Left kidney (tissue), 2 donors: ENCODE data around the gene PPTC7. TPM values are rescaled to one million over a fixed set of nuclear protein-coding genes. Genes with fewer than 3 reads are reported as not detected.
A peak's percentile ranks its signal among the peaks of the same experiment; 100 is the strongest.
"Not testable (repeated sequence)": the region's sequence is repeated elsewhere in the genome, so short reads cannot be mapped to it uniquely, and the experiment has no call there.

Experiments used
- DNase-seq: peaks from one replicate; pipeline ENCODE4 v3.0.0-alpha.2; 2013
- polyA plus RNA-seq: library from polyadenylated mRNA; unstranded; fragments of 120-200 nt; gene quantifications from one replicate; pipeline ENCODE4 v1.2.1, GENCODE V29; 2013; ENCODE audit not compliant: insufficient read length

Gene PPTC7
- polyA plus RNA-seq, 1 donor: 23.7 TPM

DNA sequence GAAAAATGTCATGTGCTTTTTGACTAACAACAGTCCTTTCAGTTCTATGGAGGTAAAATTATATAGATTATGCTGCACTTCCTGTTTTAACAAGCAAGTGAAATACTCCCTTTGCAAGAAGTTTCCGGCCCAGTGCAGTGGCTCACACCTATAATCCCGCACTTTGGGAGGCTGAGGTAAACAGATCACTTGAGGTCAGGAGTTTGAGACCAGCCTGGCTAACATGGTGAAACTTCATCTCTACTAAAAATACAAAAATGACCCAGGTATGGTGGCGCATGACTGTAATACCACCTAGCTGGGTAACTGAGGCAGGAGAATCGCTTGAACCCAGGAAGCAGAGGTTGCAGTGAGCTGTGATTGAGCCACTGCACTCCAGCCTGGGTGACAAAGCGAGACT, 20.7 kb downstream of the PPTC7 start:
- not testable (repeated sequence) for DNase-seq

DNA sequence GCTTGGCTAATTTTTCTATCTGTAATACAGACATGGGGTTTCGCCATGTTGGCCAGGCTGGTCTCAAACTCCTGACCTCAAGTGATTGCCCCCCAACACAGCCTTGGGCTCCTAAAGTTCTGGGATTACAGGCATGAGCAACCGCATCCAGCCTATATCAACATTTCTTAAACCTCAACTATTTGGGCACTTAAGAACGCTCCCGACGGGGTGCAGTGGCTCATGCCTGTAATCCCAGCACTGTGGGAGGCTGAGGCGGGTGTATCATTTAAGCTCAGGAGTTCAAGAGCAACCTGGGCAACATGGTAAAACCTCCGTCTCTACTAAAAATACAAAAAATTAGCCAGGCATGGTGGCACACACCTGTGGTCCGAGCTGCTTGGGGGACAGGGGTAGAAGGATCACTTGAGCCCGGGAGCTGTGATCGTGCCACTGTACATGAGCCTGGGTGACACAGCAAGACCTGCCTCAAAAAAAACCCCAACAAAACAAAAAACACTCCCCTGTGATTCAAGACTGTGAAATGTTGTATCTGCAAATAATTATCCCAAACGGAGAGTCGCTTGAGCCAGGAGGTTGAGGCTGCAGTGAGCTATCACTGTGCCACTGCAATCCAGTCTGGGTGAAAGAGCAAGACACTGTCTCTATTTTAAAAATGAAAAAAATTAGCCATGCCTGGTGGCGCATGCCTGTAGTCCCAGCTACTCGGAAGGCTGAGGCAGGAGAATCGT, 21.5 kb downstream of the PPTC7 start:
- DNase-seq: no peak

- DNase-seq: no peak
Observed at GRCh38 chr12:110560946-110561345, 22.2 kb downstream of the PPTC7 start.

GRCh38 chr12:110560048-110560447, 23.1 kb downstream of the PPTC7 start:
- no peak for DNase-seq

- DNase-seq: not testable (repeated sequence)
Observed at GRCh38 chr12:110558945-110559344, 24.2 kb downstream of the PPTC7 start.

GRCh38 chr12:110557300-110557699, 25.8 kb downstream of the PPTC7 start:
- DNase-seq: no peak

DNA sequence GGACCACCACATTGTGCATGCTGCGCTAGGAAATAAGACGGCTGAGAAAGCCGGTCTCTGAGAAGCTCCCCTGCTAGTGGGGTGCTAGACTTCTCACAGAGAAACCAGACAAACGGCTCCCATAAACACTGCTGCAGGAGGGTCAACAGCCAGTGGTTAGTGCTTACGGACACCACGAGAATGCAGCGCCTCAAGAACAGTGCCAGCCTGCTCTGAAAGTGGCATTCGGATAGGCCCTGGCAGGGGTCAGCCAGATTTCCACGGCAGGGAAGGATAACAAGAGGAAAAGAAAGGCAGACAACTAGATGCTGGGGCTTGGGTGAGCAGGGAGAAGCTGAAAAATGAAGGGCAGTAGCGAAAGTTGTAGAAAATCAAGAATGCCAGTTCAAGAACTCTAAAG, 26.4 kb downstream of the PPTC7 start:
- no peak for DNase-seq

GRCh38 chr12:110555577-110556406, 27.3 kb downstream of the PPTC7 start:
- no peak for DNase-seq

DNA sequence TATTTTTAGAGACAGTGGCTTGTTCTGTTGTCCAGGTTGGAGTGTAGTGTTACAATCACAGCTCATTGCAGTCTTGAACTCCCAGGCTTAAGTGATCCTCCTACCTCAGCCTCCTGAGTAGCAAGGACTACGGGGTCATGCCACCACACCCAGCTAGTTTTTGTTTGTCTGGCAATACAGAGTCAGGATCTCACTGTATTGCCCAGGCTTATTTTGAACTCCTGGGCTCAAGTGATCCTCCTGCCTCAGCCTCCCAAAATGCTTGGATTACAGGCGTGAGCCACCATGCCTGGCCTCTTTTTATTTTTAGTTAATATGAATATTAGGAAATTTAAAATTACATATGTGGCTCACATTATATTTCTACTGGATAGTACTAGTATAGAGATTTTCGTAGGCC, 28.9 kb downstream of the PPTC7 start:
- DNase-seq: no peak

DNA sequence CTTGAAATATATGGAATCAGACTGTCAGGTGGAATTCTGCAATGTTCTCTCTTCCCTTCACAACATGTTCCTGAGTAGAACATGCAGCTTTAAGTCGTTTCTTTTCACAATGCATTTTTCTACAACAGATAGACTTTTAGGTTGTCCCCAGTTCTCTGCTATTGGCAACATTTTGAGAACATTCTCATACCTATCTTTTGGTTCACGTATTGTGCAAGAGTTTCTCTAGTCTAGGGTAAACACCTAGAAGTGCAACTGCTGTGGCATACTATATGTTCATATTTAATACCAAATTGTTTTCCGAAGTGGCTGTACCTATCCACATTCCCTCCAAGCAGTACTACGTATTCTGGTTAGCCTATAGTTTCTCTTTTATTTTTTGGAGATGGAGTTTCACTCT, 32.1 kb downstream of the PPTC7 start:
- DNase-seq: no peak

- DNase-seq: no peak
Observed at GRCh38 chr12:110549716-110550115, 33.4 kb downstream of the PPTC7 start.

DNA sequence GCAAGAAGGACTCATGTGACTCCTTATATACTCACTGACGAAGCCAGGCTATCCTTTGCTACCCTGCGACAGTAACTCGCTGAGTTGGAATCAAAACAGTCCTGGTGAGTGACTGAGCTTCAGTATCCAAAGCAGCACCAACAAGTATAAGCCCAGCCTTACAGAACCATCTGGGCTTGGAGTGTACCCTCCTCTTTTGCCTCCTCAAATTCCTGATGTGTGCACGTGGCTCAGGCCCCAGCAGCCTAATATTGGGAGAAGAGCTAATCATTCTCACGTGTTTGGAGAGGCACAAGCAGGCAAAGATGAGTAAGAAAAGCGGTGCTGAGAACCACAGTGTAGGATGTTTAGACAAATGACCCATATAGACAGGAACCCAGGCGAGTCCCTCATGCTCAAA, 34.4 kb downstream of the PPTC7 start:
- no peak for DNase-seq

DNA sequence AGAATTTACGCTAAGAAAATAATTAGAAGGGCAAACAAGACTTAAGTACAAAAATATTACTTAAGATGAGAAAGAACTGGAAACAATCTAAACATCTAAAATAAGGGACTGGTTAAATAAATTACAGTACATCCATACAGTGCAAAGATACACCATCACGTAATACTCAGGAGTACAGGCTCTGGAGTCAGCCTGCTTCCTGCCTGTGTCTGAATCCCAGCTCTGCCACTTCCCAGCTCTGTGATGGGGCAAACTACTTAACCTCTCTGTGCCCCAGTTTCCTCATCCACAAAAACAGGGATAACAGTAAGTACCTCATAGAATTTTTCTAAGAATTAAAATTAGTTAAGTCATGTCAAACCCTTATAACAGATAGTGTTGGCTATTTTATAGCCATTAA, 36.0 kb downstream of the PPTC7 start:
- DNase-seq: no peak

- DNase-seq: no peak
Observed at GRCh38 chr12:110546339-110546738, 36.8 kb downstream of the PPTC7 start.

GRCh38 chr12:110545812-110546211, 37.3 kb downstream of the PPTC7 start:
- DNase-seq: no peak

GRCh38 chr12:110545259-110545658, 37.9 kb downstream of the PPTC7 start:
- DNase-seq: not testable (repeated sequence)

- no peak for DNase-seq
Observed at GRCh38 chr12:110543965-110544364, 39.2 kb downstream of the PPTC7 start.

GRCh38 chr12:110543252-110543959, 39.7 kb downstream of the PPTC7 start:
- DNase-seq: peak; percentile 70

DNA sequence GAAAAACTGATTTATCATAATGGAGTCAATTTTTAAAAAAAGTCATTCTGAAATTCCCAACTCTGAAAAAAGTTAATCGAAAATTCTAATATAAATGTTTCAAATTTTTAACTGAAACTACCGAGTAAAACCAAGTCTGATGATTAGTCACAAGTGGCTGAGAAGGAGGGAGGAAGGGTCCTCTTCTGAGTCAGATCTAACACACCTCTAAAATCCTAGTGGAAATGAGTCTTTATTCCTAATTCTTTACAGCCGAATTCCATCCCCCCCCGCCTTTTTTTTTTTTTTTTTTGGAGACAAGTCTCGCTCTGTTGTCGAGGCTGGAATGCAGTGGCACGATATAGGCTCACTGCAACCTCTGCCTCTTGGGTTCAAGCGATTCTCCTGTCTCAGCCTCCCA, 43.1 kb downstream of the PPTC7 start:
- no peak for DNase-seq

GRCh38 chr12:110538869-110539622, 44.1 kb downstream of the PPTC7 start:
- no peak for DNase-seq

DNA sequence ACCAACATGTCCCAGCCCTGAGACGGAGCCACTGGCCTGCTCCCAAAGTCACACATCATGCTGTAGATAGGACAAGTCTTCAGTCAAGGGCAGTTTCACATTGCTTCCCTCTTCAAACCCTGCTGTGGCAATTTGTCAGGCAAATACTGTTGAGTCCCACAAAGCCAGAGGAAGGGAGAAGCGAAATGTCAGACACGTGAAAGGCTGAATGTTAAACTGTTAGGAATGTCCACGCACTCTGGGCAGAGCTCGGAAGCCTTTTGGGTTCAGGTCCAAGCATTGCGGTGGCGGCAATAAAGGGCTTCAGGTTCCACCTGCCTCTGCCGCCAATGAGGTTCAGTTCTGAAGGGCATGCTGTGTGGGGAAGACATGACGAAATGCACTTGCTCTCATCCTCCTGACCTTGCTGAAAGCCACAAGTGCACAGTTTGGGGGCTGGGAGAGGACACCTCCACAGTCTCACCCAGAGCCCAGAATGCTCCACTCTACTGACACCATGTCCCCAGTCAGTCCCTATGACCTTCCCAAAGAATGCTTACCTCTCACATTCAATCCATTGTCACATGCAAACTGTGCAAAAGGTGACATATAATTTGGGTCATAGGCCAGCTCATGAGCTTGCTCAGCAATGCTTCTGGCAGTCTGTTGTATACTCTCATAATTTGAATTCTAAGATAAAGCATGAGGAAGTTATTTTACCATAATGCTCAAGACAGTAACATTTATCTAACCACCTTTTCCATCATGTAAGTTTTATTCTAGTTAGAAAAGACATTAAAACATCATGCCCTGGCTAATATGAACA, 45.3 kb downstream of the PPTC7 start:
- DNase-seq: no peak
